H1 (cell line): Measurements from ENCODE around the gene MIS18A. TPM values are rescaled to one million over a fixed set of nuclear protein-coding genes. Genes with fewer than 3 reads are reported as not detected.

Experiments used
- RAD21 ChIP-seq, 2 experiments: IDR thresholded peaks in 1 of 2; conservative IDR thresholded peaks in 1 of 2; 2 replicates each; pipeline ENCODE4 v1.6.1; 2011; ENCODE audit warnings: low read depth in 2 of 2, low read length in 2 of 2, improper control_type of control experiment in 1 of 2, inconsistent platforms in 1 of 2, mild to moderate bottlenecking in 1 of 2, moderate library complexity in 1 of 2
- RXRA ChIP-seq: IDR thresholded peaks from 2 replicates; pipeline ENCODE4 v1.6.1; 2011; ENCODE audit warnings: low read depth, mild to moderate bottlenecking, low read length, moderate library complexity; ENCODE audit not compliant: insufficient read depth
- polyA plus RNA-seq, 7 experiments: library from polyadenylated mRNA; depleted of rRNA in 3 of 7; stranded (reverse) in 5 of 7; unstranded in 2 of 7; fragments of >200 nt in 5 of 7; fragments of 200-250 nt in 2 of 7; gene quantifications; 1 replicate in 5 of 7; 2 replicates in 1 of 7; 4 replicates in 1 of 7; pipeline versions ENCODE4 v1.2.1 to v1.2.3, GENCODE V29; 2011 to 2013; ENCODE audit warnings: missing spikeins in 2 of 7, mixed read lengths in 2 of 7
- total RNA-seq: library from RNA; stranded (reverse); fragmentation: NEBNext Ultra II Directional; extraction: Animal tissue kit (Norgen Biotek cat#: 25700); gene quantifications from 2 replicates; pipeline ENCODE4 v1.2.1, GENCODE V29; 2021

MIS18A gene
- total and polyA plus RNA-seq, 2 of the 8 experiments (the other 6 are each of a cell fraction or from before 2014, with no cell fraction given) = 28.9 to 53.0 TPM

DNA sequence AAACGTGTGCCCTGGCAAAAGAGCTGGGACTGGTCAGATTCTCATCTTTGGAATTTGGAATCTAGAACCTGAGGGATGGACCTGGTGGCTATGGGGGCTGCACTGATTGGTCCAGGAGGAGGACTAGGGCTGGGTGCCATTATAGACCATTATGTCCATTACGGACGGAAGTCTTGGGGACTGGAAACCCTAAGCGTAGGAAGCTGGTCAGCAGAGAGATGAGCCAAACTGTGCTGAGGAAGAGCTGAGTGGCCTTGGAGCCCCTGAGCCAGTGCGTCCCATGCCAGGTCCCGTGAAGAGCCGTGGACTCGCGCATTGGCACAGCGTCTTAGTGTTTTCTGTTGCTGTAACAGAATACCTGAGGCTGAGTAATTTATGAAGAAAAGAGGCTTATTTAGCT lies 29.8 kb upstream of the MIS18A start (continued):
- TF ChIP-seq RXRA (no peak), RAD21 (IDR thresholded peaks at IDR 0.05 in 1 of 2, conservative IDR thresholded peaks at IDR 0.05 in 1 of 2; ENCODE audit: low read depth in 2 of 2, low read length in 2 of 2) (no peak)
